T-helper 22 cell (primary cell): Measurements from ENCODE around the gene GRID2IP.

Experiments used
- DNase-seq: peaks from one replicate; pipeline ENCODE4 v3.0.0-alpha.2; 2020; ENCODE audit warnings: low read depth

GRID2IP gene

DNA sequence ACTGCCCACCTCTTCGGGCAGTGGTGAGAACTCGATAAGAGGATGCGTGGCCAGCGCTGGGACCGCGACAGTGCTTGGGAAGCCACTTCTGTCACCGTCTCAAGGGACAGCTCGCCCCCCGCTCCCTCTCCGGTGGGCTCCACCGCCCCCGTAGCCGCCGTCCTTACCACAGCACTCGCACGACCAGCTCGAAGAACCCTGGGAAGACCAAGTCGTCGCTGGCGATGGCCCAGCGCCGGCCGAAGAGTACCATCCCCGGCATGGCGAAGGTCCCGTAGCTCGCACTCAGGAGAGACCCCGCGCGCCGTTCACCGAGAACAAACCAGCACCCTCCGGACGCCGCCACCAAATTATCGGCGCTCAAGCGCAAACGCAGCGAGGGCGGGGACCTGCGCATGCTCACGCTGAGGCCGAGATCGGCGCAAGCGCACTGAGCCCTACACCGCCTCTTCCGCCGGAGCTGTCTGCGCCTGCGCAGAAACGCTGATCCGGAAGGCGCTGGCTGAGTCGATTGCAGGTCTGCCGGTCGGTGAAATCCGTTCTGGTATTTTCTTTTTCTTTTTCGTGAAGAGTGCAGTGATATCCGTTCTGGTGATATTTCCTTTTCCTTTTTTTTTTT is 103.6 kb downstream of the GRID2IP start, which contains the start of gene DAGLB:
Gene DAGLB, minus strand, starts transcription at position 374 of the 619 bp plus-strand sequence. Its CDS starts 112 bp downstream, at position 262.
- DNase-seq = peak; percentile 87
